Measurements from ENCODE around the gene GRIK3. TPM values are rescaled to one million over a fixed set of nuclear protein-coding genes. Genes with fewer than 3 reads are reported as not detected.

The GRIK3 gene
- total and polyA plus RNA-seq, 2 of the 8 experiments (the other 6 are each of a cell fraction or from before 2014, with no cell fraction given) = 2.1 to 3.4 TPM

- no peaks in the 10 kb centered on the region for H3K9me3 ChIP-seq (ENCODE audit: insufficient read depth in 2 of 2, low read depth in 1 of 2, low read length in 1 of 2)
- ChIA-PET POLR2A (ENCODE audit: partially characterized antibody) (interaction anchor here (1.2 kb wide), 1 partner anchor 57 kb away, joined by 3 read pairs; no protein-coding TSS in a partner anchor), CTCF (ENCODE audit: partially characterized antibody) (interaction anchor here (0.6 to 3.4 kb wide), 14 partner anchors 10 to 440 kb away, joined by 3 to 13 read pairs (median 4); no protein-coding TSS in a partner anchor)
- WGBS, 2 experiments (ENCODE audit: extremely low coverage in 1 of 2, insufficient coverage in 1 of 2, insufficient read length in 1 of 2, insufficient replicate concordance in 2 of 2, low coverage in 1 of 2, low lambda C conversion rate in 2 of 2, missing lambda C conversion rate in 1 of 2) = 93% methylated on average over 7 of the region's 7 CpGs; no CpG with 5 or more reads in 1 of the 2 experiments
- H3K79me2 ChIP-seq (ENCODE audit: control insufficient read depth in 1 of 2, insufficient read depth in 2 of 2, low read length in 2 of 2) = no peaks in the 10 kb centered on the region
- FAIRE-seq = no peak
- H3K23ac ChIP-seq (ENCODE audit: insufficient read length) = no peak overlapping the region
- no peak overlapping the region for H4K8ac ChIP-seq (ENCODE audit: extremely low read depth, insufficient read depth, low read length)
- H2BK5ac ChIP-seq (ENCODE audit: low read depth, low read length) = peak overlapping the region; percentile 12; the same call in 1 of the 2 replicates
- no peak overlapping the region for H2BK15ac ChIP-seq (ENCODE audit: low read length)
- no peak for DNase-seq (ENCODE audit: low read depth in 1 of 2, low spot score in 2 of 2)
- H3K4me2 ChIP-seq (ENCODE audit: insufficient read depth in 1 of 2, low read depth in 2 of 2, low read length in 2 of 2) = no peak overlapping the region
- H4K91ac ChIP-seq (replicated peaks; ENCODE audit: insufficient read length, low read length) = no peak overlapping the region
- no peak overlapping the region for H3K4me3 ChIP-seq (ENCODE audit: extremely low read depth in 1 of 4, insufficient read depth in 2 of 4, low read depth in 3 of 4, low read length in 4 of 4)
- H3K23me2 ChIP-seq (ENCODE audit: low read depth, low read length) = no peaks in the 10 kb centered on the region
- H3K18ac ChIP-seq (ENCODE audit: extremely low read depth, low read length) = no peak overlapping the region; the same call in 1 of the 2 replicates
- peaks cover 0 to 4% (median 0%) of the 10 kb centered on the region in 4 experiments; a peak in 2 of 7 replicates for H3K4me1 ChIP-seq (replicated peaks in 1 of 4; ENCODE audit: control insufficient read depth in 3 of 4, insufficient read depth in 4 of 4, low read length in 3 of 4)
- H2BK120ac ChIP-seq (replicated peaks; ENCODE audit: low read depth, low read length) = no peak overlapping the region
- no peak overlapping the region for H3K27ac ChIP-seq (ENCODE audit: low read depth, low read length)
- no peak overlapping the region for H2AK5ac ChIP-seq (ENCODE audit: low read depth, low read length)
- H3K14ac ChIP-seq (ENCODE audit: insufficient read length) = no peak overlapping the region
- H4K5ac ChIP-seq (ENCODE audit: insufficient read length, low read depth, low read length) = no peak overlapping the region
- H3K27me3 ChIP-seq (replicated peaks in 1 of 4; ENCODE audit: control insufficient read depth in 3 of 4, extremely low read depth in 1 of 4, insufficient read depth in 3 of 4, low read length in 3 of 4) = no peaks in the 10 kb centered on the region
- no peaks in the 10 kb centered on the region for H4K20me1 ChIP-seq (replicated peaks in 1 of 2; ENCODE audit: control insufficient read depth in 1 of 2, insufficient read depth in 2 of 2, low read length in 2 of 2)
- no peak overlapping the region for H3K4ac ChIP-seq (replicated peaks; ENCODE audit: insufficient read length, low read depth, low read length)
- H3K36me3 ChIP-seq (ENCODE audit: control insufficient read depth in 2 of 4, insufficient read depth in 4 of 4, low read length in 3 of 4) = no peaks in the 10 kb centered on the region
- no peak overlapping the region for H3K9ac ChIP-seq (replicated peaks in 1 of 4; ENCODE audit: extremely low read depth in 1 of 4, low read depth in 3 of 4, low read length in 3 of 4)
- no peak overlapping the region for H3K56ac ChIP-seq (replicated peaks; ENCODE audit: insufficient read length, low read depth, low read length)
- no peaks in the 10 kb centered on the region for H3K79me1 ChIP-seq (ENCODE audit: low read depth, low read length)
- no peak overlapping the region for H2BK20ac ChIP-seq (ENCODE audit: low read length)
- H2AFZ ChIP-seq (ENCODE audit: low read length) = no peak overlapping the region
- H2BK12ac ChIP-seq (ENCODE audit: low read depth, low read length) = no peak overlapping the region
- TF ChIP-seq EZH2 (IDR thresholded peaks at IDR 0.05; ENCODE audit: low read depth, low read length, severe bottlenecking) (no peak), SP2 (IDR thresholded peaks at IDR 0.05; ENCODE audit: low read length) (no peak), BRCA1 (IDR thresholded peaks at IDR 0.05; ENCODE audit: low read depth, low read length) (no peak), ZNF274 (IDR thresholded peaks at IDR 0.05; ENCODE audit: borderline replicate concordance, extremely low read depth, low read length) (no peak), MAX (IDR thresholded peaks at IDR 0.05) (no peak), GABPA (IDR thresholded peaks at IDR 0.05; ENCODE audit: borderline replicate concordance, insufficient read depth, low read length) (no peak), SIN3A (conservative IDR thresholded peaks at IDR 0.05 in 1 of 2, IDR thresholded peaks at IDR 0.05 in 1 of 2; ENCODE audit: low read depth in 1 of 2, low read length in 2 of 2) (no peak), NRF1 (IDR thresholded peaks at IDR 0.05; ENCODE audit: low read depth, low read length) (no peak), SP1 (IDR thresholded peaks at IDR 0.05; ENCODE audit: low read depth, low read length) (no peak), TEAD4 (IDR thresholded peaks at IDR 0.05; ENCODE audit: low read depth, low read length) (no peak), CREB1 (IDR thresholded peaks at IDR 0.05) (no peak), RFX5 (IDR thresholded peaks at IDR 0.05; ENCODE audit: borderline replicate concordance, low read depth, low read length) (no peak), CEBPB (IDR thresholded peaks at IDR 0.05; ENCODE audit: low read depth, low read length) (no peak), ATF3 (IDR thresholded peaks at IDR 0.05; ENCODE audit: insufficient read depth, low read depth, low read length) (no peak)
These were observed 38.2 kb downstream of the GRIK3 start for GRCh38 chr1:36996106-36996505.
